NOMO-1 (cell line): ENCODE data around the gene AIP.

Experiments used
- DNase-seq, 2 experiments: peaks; one replicate each; lab custom pipeline; 2025; ENCODE audit not compliant: unreplicated experiment in 2 of 2; lab: John Stamatoyannopoulos, UW

AIP gene

DNA sequence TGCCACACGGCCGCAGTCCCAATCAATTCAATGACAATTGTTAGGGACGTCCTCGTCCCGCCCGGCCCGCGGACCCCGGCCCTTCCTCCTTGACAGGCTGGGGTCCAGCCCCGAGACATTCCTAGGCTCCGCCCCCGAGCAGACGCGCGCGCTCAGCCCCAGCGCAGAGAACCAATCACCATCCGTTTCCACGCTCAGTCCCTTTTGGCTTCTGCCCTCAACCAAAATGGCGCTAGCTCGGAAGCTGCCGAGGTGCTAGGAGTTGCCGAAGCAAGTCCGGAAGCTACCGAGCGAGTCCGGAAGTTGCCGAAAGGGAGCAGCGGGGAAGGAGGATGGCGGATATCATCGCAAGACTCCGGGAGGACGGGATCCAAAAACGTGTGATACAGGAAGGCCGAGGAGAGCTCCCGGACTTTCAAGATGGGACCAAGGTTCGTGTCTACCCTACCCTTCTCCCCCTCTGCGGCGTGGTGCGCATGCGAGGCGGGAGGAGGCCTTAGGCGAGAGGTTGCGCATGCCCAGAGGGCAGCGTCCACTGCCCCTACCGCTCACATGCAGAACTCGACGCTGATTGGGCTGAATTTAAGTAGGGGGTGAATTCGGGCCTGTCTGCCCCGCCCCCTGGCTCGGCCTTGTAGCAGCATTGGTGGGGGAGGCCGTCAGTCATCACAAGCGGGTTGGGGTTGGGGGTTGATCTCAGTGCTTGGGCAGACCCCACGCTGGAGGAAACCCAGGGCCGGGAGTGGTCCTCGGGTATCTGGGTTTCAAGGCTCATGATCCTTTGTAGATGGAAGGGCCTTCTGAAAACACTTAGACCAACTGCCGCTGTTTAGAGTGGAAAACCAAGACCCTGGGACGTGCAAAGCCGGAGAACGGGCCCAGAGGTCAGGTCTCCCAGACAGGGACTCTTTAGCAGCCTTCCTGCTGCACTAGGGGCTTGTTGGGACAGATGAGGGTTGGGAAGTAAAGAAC lies at the start of gene AIP:
TSS of gene AIP (plus strand) at position 200 of the 972 bp plus-strand sequence. CDS start at position 333, 133 bp downstream.
- DNase-seq, result peak; percentile 98 to 99

GRCh38 chr11:67433536-67434394 lies 49.1 kb upstream of the AIP start:
- no peak for DNase-seq

DNA sequence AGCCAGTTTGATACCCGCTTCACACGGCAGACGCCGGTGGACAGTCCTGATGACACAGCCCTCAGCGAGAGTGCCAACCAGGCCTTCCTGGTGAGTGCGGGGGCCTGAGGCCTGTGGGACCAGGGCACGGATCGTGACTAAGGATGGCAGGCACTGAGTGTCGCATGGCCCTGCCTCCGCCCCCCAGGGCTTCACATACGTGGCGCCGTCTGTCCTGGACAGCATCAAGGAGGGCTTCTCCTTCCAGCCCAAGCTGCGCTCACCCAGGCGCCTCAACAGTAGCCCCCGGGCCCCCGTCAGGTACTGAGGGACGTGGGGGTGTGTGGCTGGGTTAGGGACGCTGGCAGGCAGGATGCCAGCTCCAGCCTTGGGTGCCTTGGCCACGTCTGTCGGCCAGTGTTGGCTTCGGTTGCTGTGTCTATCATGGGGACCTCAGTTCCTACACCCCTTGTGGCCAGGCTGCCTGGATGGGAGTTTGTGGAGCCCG lies 48.4 kb upstream of the AIP start:
- DNase-seq, result no peak

- no peak for DNase-seq
These were observed 47.6 kb upstream of the AIP start for GRCh38 chr11:67435031-67435726.

- DNase-seq, result no peak
These were observed 46.9 kb upstream of the AIP start for GRCh38 chr11:67435727-67436458.

- DNase-seq, result no peak
These were observed 46.3 kb upstream of the AIP start for GRCh38 chr11:67436459-67437081.

DNA sequence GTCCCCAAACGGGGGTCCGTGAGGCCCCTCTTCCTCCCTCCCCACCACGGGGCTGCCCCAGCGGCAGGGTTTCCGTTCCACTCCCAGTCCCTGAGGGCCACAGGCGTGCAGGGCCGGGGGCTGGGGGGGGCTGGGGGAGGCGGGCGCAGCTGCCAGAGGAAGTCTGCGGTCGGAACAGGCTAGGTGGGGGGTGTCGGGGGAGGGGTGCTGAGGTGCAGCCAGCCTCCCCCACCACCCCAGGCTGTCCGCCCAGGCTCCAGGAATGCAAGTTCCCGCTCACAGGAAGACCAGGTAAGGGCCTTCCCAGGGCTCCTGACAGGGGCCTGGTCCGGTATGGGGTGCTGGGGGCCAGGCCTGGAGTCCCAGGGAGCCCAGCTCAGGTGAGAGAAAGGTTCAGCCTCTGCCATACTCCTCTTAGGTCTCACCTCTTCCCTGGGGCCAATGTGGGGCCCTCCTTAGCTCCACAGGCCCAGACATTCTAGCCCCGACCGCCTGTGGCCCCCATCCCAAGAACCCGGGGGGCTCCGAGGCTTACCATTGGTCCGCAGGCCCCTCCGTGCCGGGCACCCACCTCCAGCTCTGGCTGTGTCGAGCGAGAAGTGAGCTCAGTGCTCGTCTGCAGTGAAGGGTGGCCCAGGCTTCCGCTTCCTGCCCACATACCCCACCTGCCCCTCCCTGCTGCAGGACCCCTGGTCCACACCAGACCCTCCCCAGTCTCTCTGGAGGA lies 45.6 kb upstream of the AIP start, which contains the start of gene PTPRCAP:
TSS of gene PTPRCAP (minus strand) at position 601 of the 727 bp plus-strand sequence. CDS start at position 538, 63 bp downstream.
- no peak for DNase-seq

GRCh38 chr11:67437809-67438157 lies 45.0 kb upstream of the AIP start:
- no peak for DNase-seq

DNA sequence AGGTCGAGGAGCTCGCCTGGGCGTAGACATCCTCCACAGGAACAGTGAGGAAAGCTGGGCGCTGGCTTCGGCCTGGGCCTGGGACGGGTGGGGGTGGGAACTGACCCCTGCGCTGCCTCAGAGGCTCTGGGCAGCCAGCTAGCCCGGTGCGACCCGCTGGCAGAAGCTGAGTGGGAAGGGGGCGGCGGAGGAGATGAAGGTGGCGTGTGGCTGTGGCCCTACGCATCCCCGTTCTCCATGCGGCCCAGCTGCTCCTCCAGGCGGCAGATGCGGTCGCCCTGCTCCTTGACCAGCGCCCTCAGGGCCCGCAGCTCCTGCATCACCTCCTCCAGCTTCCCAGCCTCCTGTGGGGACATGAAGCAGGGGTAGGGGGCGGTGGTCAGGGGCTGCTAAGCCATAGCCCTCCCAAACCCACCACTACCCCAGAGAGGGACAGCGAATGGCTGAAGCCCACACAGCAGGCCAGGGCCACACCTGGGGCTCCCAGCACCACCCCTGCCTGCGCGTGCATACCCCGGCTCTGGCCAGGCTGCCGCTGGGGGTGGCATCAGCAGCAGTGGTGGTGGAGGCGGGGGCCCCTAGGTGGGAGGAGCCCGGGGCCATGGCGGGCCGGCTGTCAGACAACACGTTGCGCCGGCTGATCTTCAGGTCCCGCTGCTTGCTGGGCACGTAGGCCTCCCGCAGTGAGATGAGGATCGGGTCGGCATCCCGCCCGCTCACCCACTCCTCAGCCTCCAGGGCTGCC lies 44.5 kb upstream of the AIP start:
- no peak for DNase-seq

DNA sequence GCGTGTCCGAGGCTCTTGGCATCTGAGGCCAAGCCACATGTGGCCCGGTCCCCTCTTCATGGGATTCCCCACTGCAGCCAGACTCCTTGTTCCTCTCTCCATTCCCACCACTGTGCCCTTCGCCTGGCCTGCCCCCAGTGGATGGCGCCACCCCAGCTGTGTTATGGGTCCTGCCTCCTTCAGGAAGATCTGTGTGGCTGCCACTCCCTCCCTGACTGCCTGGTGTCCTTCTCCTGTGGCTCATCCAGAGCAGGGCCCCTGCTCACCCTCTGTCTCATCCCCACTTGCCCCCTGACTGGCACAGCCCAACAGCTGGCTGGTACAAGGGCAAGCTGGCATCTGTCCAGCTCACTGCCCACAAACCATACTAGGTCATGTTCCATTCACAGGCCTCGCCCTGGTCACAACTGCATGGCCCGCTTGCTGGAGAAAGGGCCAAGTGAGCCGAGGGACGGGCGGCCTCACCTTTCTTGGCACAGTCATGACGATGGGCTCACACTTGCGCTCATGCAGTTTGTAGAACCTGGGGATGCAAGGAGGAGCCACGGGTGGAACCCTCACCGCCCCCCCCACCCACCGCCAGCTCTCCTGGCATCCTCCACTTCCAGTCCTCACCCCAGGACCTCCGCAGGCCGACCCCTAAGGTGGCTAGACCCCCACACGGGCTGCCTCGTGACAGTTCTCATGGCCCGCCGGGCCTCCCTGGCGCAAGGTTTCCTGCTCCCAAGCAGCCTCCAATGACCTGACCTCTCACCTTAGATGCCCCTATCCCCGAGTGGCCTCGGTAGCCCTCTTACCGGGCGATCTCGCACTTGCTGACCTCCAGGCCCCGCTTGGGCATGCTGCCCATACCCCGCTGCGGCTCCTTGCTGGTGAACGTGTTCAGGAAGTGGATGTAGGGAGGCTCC lies 43.3 kb upstream of the AIP start:
- no peak for DNase-seq

GRCh38 chr11:67440229-67441097 lies 42.4 kb upstream of the AIP start:
- no peak for DNase-seq

DNA sequence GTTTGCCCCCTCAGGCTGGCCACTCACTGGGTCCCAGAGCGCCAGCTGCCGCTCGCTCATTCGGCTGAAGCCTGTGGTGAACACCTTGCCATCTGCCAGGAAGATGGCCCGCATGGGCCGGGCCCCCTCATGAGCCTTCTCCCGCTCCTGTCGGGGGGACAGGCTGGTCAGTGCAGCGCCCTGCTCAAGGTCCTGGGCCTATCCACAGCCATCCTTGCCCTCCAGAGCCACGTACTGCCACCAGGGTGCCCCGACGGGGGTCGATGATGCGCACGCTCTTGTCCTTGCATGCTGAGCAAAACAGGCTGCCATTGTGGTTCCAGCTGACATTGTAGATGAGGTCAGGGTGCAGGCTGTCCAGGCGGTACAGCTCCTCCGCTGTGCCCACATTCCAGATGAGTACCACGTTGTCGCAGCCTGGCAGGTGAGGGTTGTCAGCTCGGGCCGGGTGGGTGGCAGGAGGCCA lies 41.7 kb upstream of the AIP start:
- no peak for DNase-seq

DNA sequence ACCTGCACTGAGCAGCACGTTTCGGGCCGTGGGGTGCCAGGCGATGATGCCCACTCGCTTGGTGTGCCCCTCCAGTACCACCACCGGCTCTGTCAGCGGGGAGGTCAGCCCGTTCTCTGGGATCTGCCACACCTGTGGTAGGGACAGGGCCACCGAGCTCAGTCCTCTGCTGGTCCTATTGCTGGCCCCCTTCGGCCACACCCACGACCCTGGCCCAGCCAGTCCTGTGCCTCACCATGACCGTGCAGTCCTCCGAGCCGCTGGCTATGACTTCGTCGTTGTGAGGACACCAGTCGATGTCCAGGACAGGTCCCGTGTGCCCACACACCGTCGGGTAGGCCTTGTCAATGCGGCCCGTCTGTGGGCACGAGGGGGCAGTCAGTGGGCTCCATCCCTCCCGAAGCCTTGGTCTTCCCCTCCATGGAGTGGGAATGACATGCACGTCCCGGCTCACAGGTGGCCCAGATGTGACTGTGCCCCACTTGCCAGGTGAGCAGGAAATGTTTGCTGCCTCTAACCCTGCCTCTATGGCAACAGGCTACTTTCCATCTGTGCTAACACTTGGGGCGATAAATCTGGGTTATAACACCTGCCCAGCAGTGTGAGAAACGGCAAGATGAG lies 41.0 kb upstream of the AIP start:
- DNase-seq, result no peak

GRCh38 chr11:67442504-67443404 lies 40.1 kb upstream of the AIP start:
- DNase-seq, result no peak

GRCh38 chr11:67445515-67445914 lies 37.3 kb upstream of the AIP start:
- no peak for DNase-seq
